ENCODE data around the gene CAPN5. TPM values are rescaled to one million over a fixed set of nuclear protein-coding genes. Genes with fewer than 3 reads are reported as not detected.

The CAPN5 gene
- total and polyA plus RNA-seq, 2 donors from 2014 or later: 20.0 to 36.0 TPM

GRCh38 chr11:77027275-77027674, 39.5 kb upstream of the CAPN5 start:
- TF ChIP-seq CTCF (IDR thresholded peaks at IDR 0.05; ENCODE audit: borderline replicate concordance, extremely low read depth, insufficient read depth): no peak
- H3K27ac ChIP-seq (ENCODE audit: low read depth in 2 of 2, low read length in 2 of 2): no peak overlapping the region
- H3K36me3 ChIP-seq (ENCODE audit: control insufficient read depth in 2 of 3, insufficient read depth in 3 of 3, low read length in 3 of 3): no peaks in the 10 kb centered on the region
- no peaks in the 10 kb centered on the region for H3K9me3 ChIP-seq (ENCODE audit: control insufficient read depth in 2 of 3, insufficient read depth in 1 of 3, low read length in 3 of 3)
- DNase-seq (no peak), FAIRE-seq (no peak)
- no peaks in the 10 kb centered on the region for H3K4me1 ChIP-seq (ENCODE audit: control insufficient read depth in 2 of 3, insufficient read depth in 2 of 3, low read depth in 1 of 3, low read length in 3 of 3)
- no peaks in the 10 kb centered on the region for H3K27me3 ChIP-seq (ENCODE audit: control insufficient read depth, insufficient read depth, low read length)
- no peak overlapping the region for H3K9ac ChIP-seq (ENCODE audit: low read length in 3 of 3)
- H3K4me3 ChIP-seq (ENCODE audit: low read length in 3 of 3): no peak overlapping the region
- intact Hi-C loops (cut with DNase I): no loop called here

- H3K4me1 ChIP-seq (ENCODE audit: control insufficient read depth in 2 of 3, insufficient read depth in 2 of 3, low read depth in 1 of 3, low read length in 3 of 3): no peaks in the 10 kb centered on the region
- no peak overlapping the region for H3K27ac ChIP-seq (ENCODE audit: low read depth in 2 of 2, low read length in 2 of 2)
- H3K4me3 ChIP-seq (ENCODE audit: low read length in 3 of 3): no peak overlapping the region
- intact Hi-C loops (cut with DNase I): no loop called here
- H3K27me3 ChIP-seq (ENCODE audit: control insufficient read depth, insufficient read depth, low read length): no peaks in the 10 kb centered on the region
- no peaks in the 10 kb centered on the region for H3K9me3 ChIP-seq (ENCODE audit: control insufficient read depth in 2 of 3, insufficient read depth in 1 of 3, low read length in 3 of 3)
- no peak overlapping the region for H3K9ac ChIP-seq (ENCODE audit: low read length in 3 of 3)
- DNase-seq (no peak), FAIRE-seq (no peak)
- TF ChIP-seq CTCF (IDR thresholded peaks at IDR 0.05; ENCODE audit: borderline replicate concordance, extremely low read depth, insufficient read depth): no peak
- no peaks in the 10 kb centered on the region for H3K36me3 ChIP-seq (ENCODE audit: control insufficient read depth in 2 of 3, insufficient read depth in 3 of 3, low read length in 3 of 3)
Measured at GRCh38 chr11:77029829-77030228, 36.9 kb upstream of the CAPN5 start.

GRCh38 chr11:77030834-77031414, 35.8 kb upstream of the CAPN5 start:
- DNase-seq: no peak
- no peak overlapping the region for H3K27ac ChIP-seq (ENCODE audit: low read depth in 2 of 2, low read length in 2 of 2)
- H3K4me3 ChIP-seq (ENCODE audit: low read length in 3 of 3): no peak overlapping the region
- TF ChIP-seq CTCF (IDR thresholded peaks at IDR 0.05; ENCODE audit: borderline replicate concordance, extremely low read depth, insufficient read depth): no peak
- no peaks in the 10 kb centered on the region for H3K4me1 ChIP-seq (ENCODE audit: control insufficient read depth in 2 of 3, insufficient read depth in 2 of 3, low read depth in 1 of 3, low read length in 3 of 3)
- H3K9me3 ChIP-seq (ENCODE audit: control insufficient read depth in 2 of 3, insufficient read depth in 1 of 3, low read length in 3 of 3): no peaks in the 10 kb centered on the region
- H3K27me3 ChIP-seq (ENCODE audit: control insufficient read depth, insufficient read depth, low read length): no peaks in the 10 kb centered on the region
- intact Hi-C loops (cut with DNase I): no loop called here
- H3K9ac ChIP-seq (ENCODE audit: low read length in 3 of 3): no peak overlapping the region
- no peak for FAIRE-seq
- no peaks in the 10 kb centered on the region for H3K36me3 ChIP-seq (ENCODE audit: control insufficient read depth in 2 of 3, insufficient read depth in 3 of 3, low read length in 3 of 3)

GRCh38 chr11:77031599-77031998, 35.2 kb upstream of the CAPN5 start:
- H3K36me3 ChIP-seq (ENCODE audit: control insufficient read depth in 2 of 3, insufficient read depth in 3 of 3, low read length in 3 of 3): no peaks in the 10 kb centered on the region
- H3K9me3 ChIP-seq (ENCODE audit: control insufficient read depth in 2 of 3, insufficient read depth in 1 of 3, low read length in 3 of 3): no peaks in the 10 kb centered on the region
- H3K9ac ChIP-seq (ENCODE audit: low read length in 3 of 3): no peak overlapping the region
- H3K27me3 ChIP-seq (ENCODE audit: control insufficient read depth, insufficient read depth, low read length): no peaks in the 10 kb centered on the region
- H3K27ac ChIP-seq (ENCODE audit: low read depth in 2 of 2, low read length in 2 of 2): no peak overlapping the region
- TF ChIP-seq CTCF (IDR thresholded peaks at IDR 0.05; ENCODE audit: borderline replicate concordance, extremely low read depth, insufficient read depth): no peak
- DNase-seq (no peak), FAIRE-seq (no peak)
- intact Hi-C loops (cut with DNase I): no loop called here
- H3K4me1 ChIP-seq (ENCODE audit: control insufficient read depth in 2 of 3, insufficient read depth in 2 of 3, low read depth in 1 of 3, low read length in 3 of 3): no peaks in the 10 kb centered on the region
- H3K4me3 ChIP-seq (ENCODE audit: low read length in 3 of 3): no peak overlapping the region

All from kidney (tissue), 14 donors.